K562 (cell line): ENCODE results near the gene CCR5AS.

Experiments used
- ATAC-seq: fragments of 200-7000 bp; cut with Tn5 transposase; 3 replicates; pipeline ENCODE4 v1.9.1; 2020; ENCODE audit warnings: moderate library complexity
- BruUV-seq: library from RNA; stranded (reverse); fragments of 400-500 nt; replicated peaks from 2 replicates; lab custom pipeline; 2021; lab: Mats Ljungman, UMichigan
- CTCF ChIA-PET: fragments of 300-600 bp; formaldehyde crosslinking; extraction: SDS; loops from one replicate; lab custom pipeline; 2021; ENCODE audit warnings: low intra/inter-chr PET ratio; lab: Yijun Ruan, JAX
- POLR2A ChIA-PET: fragments of 300-600, 350-650 bp; sonication (Branson Sonifier 250); formaldehyde crosslinking; extraction: SDS; loops from one replicate; lab custom pipeline; 2021; ENCODE audit warnings: antibody characterized with exemption, inconsistent platforms; lab: Yijun Ruan, JAX
- DNase-seq, 4 experiments: peaks; one replicate each; pipeline versions ENCODE4 v3.0.0 to v3.0.0-alpha.2; 2011 to 2018; ENCODE audit warnings: low spot score in 3 of 4, mixed read lengths in 3 of 4; ENCODE audit errors: extremely low read depth in 1 of 4
- FAIRE-seq: peaks from 2 replicates; lab custom pipeline; 2011; peaks lifted over from hg19 to GRCh38; lab: Jason Lieb, UNC
- H2AFZ ChIP-seq: 2 replicates; pipeline ENCODE4 v1.6.0; 2011; ENCODE audit warnings: low read depth, low read length, control low read depth, inconsistent platforms
- H3K27ac ChIP-seq: fragments of 200-600 bp; 3 replicates; pipeline ENCODE4 v1.8.0; 2011; ENCODE audit warnings: low read depth, mild to moderate bottlenecking, control low read depth, inconsistent platforms, low read length, moderate library complexity, mixed read lengths; ENCODE audit errors: extremely low read depth
- H3K27me3 ChIP-seq, 2 experiments: fragments of 300-600 bp in 1 of 2; 2 replicates in 1 of 2; 3 replicates in 1 of 2; pipeline versions ENCODE4 v1.6.0 to v1.8.0; 2011; ENCODE audit warnings: inconsistent platforms in 2 of 2, low read length in 2 of 2, mild to moderate bottlenecking in 1 of 2, mixed read lengths in 1 of 2, moderate library complexity in 1 of 2; ENCODE audit not compliant: control insufficient read depth in 2 of 2, insufficient read depth in 2 of 2
- H3K36me3 ChIP-seq: fragments of 300-600 bp; 3 replicates; pipeline ENCODE4 v1.8.0; 2011; ENCODE audit warnings: mild to moderate bottlenecking, low read length, inconsistent platforms; ENCODE audit not compliant: control insufficient read depth, insufficient read depth
- H3K4me1 ChIP-seq, 2 experiments: fragments of 200-600 bp in 1 of 2; replicated peaks in 1 of 2; 2 replicates in 1 of 2; 3 replicates in 1 of 2; pipeline versions ENCODE4 v1.5.1 to v1.8.0; 2011; ENCODE audit warnings: inconsistent platforms in 2 of 2, low read length in 2 of 2, mild to moderate bottlenecking in 1 of 2, mixed read lengths in 1 of 2, moderate library complexity in 1 of 2; ENCODE audit not compliant: control insufficient read depth in 2 of 2, insufficient read depth in 2 of 2
- H3K4me2 ChIP-seq: 2 replicates; pipeline ENCODE4 v1.6.1; 2011; ENCODE audit warnings: low read length, control low read depth, inconsistent platforms, mixed read lengths; ENCODE audit not compliant: insufficient read depth
- H3K4me3 ChIP-seq: fragments of 200-600 bp; sonication (generic), shearing (Covaris generic); 2 replicates; pipeline ENCODE4 v1.5.1; 2016; ENCODE audit warnings: control low read depth, inconsistent platforms
- H3K79me2 ChIP-seq: fragments of 200-600 bp; 3 replicates; pipeline ENCODE4 v1.8.0; 2011; ENCODE audit warnings: low read length, inconsistent platforms; ENCODE audit not compliant: control insufficient read depth, insufficient read depth
- H3K9ac ChIP-seq, 2 experiments: 2 replicates each; pipeline versions ENCODE4 v1.6.0 to v1.6.1; 2011; ENCODE audit warnings: low read depth in 2 of 2, low read length in 2 of 2, control low read depth in 1 of 2, inconsistent platforms in 1 of 2, mild to moderate bottlenecking in 1 of 2, mixed read lengths in 1 of 2; ENCODE audit not compliant: insufficient read depth in 1 of 2
- H3K9me1 ChIP-seq: one replicate; pipeline ENCODE4 v1.6.0; 2011; ENCODE audit warnings: inconsistent platforms, mild to moderate bottlenecking, low read length, moderate library complexity; ENCODE audit not compliant: control insufficient read depth, insufficient read depth
- H3K9me3 ChIP-seq: replicated peaks from 2 replicates; pipeline ENCODE4 v1.5.1; 2011; ENCODE audit warnings: low read depth, low read length, inconsistent platforms; ENCODE audit not compliant: control insufficient read depth, insufficient read depth
- H4K20me1 ChIP-seq: replicated peaks from 2 replicates; pipeline ENCODE4 v1.6.1; 2011; ENCODE audit warnings: low read length, inconsistent platforms, mixed read lengths; ENCODE audit not compliant: control insufficient read depth, insufficient read depth
- BRD9 ChIP-seq: fragments of 450-650 bp; IDR thresholded peaks from 2 replicates; pipeline ENCODE4 v1.6.1; 2018; ENCODE audit warnings: low read depth; ENCODE audit not compliant: partially characterized antibody
- DMBX1 ChIP-seq: fragments of 250-450 bp; sonication (Bioruptor Pico); IDR thresholded peaks from 2 replicates; pipeline ENCODE4 v1.8.0; 2022; ENCODE audit warnings: inconsistent platforms, mild to moderate bottlenecking, moderate library complexity, borderline replicate concordance
- EWSR1 ChIP-seq: fragments of 450-650 bp; IDR thresholded peaks from 2 replicates; pipeline ENCODE4 v1.6.1; 2018; ENCODE audit warnings: borderline replicate concordance, mild to moderate bottlenecking, low read depth, moderate library complexity; ENCODE audit not compliant: partially characterized antibody
- HDAC3 ChIP-seq: fragments of 450-650 bp; IDR thresholded peaks from 2 replicates; pipeline ENCODE4 v1.6.1; 2018; ENCODE audit warnings: borderline replicate concordance, mild to moderate bottlenecking, moderate library complexity; ENCODE audit not compliant: partially characterized antibody
- PHTF2 ChIP-seq: fragments of 250-450 bp; sonication (Bioruptor Pico); IDR thresholded peaks from 2 replicates; pipeline ENCODE4 v1.5.0; 2021; ENCODE audit warnings: mild to moderate bottlenecking
- RFX7 ChIP-seq: fragments of 250-450 bp; sonication (Bioruptor Pico); IDR thresholded peaks from 2 replicates; pipeline ENCODE4 v1.5.1; 2021; ENCODE audit warnings: mild to moderate bottlenecking
- SMARCB1 ChIP-seq: IDR thresholded peaks from 2 replicates; pipeline ENCODE4 v1.6.1; 2011; ENCODE audit warnings: improper control_type of control experiment, low read depth; ENCODE audit not compliant: insufficient read length
- SMARCE1 ChIP-seq: fragments of 450-650 bp; IDR thresholded peaks from 2 replicates; pipeline ENCODE4 v1.7.1; 2016; ENCODE audit warnings: mild to moderate bottlenecking
- SNRNP70 ChIP-seq: fragments of 200-400 bp; formaldehyde crosslinking; optimal IDR thresholded peaks from 2 replicates; pipeline ENCODE3; 2017; ENCODE audit warnings: low read depth, low read length
- ZBTB8A ChIP-seq: fragments of 450-650 bp; IDR thresholded peaks from 2 replicates; pipeline ENCODE4 v1.6.1; 2018; ENCODE audit warnings: mild to moderate bottlenecking, moderate library complexity; ENCODE audit not compliant: partially characterized antibody
- ZFP91 ChIP-seq: sonication (generic); formaldehyde crosslinking; IDR thresholded peaks from 2 replicates; pipeline ENCODE4 v1.8.0; 2022; ENCODE audit warnings: mild to moderate bottlenecking, missing genetic modification reagents
- ZNF830 ChIP-seq: fragments of 250-450 bp; sonication (Bioruptor Pico); IDR thresholded peaks from 2 replicates; pipeline ENCODE4 v1.5.0; 2021; ENCODE audit warnings: mild to moderate bottlenecking
- WGBS: fragments of 100-300 bp; shearing (Covaris generic); methylation state at CpG from one replicate; pipeline ENCODE4 v1.1.6; 2016; ENCODE audit warnings: low coverage, mixed read lengths; ENCODE audit not compliant: insufficient coverage; ENCODE audit errors: missing lambda C conversion rate; 5-methylcytosine and 5-hydroxymethylcytosine counted together
- in situ Hi-C: fragments of 300-500 bp; cut with MboI; formaldehyde crosslinking; loops from 4 replicates; pipeline ENCODE4 v1.15.0; 2018; ENCODE audit warnings: inconsistent platforms, mixed read lengths
- intact Hi-C: fragments of 100-400 bp; cut with micrococcal nuclease; formaldehyde crosslinking; loops from 2 replicates; pipeline ENCODE4 v1.14.2; 2022
- TF ChIP-seq, protein P1 (sequence below): fragments of 450-650 bp; formaldehyde crosslinking; IDR thresholded peaks from 2 replicates; pipeline ENCODE4 v1.4.0; 2022; ENCODE audit warnings: mild to moderate bottlenecking, moderate library complexity
- TF ChIP-seq, protein P2 (sequence below): sonication (generic); formaldehyde crosslinking; IDR thresholded peaks from 2 replicates; pipeline ENCODE4 v1.8.0; 2022; ENCODE audit warnings: missing genetic modification reagents, mild to moderate bottlenecking, borderline replicate concordance

The CCR5AS gene

GRCh38 chr3:46409739-46410489 is 3.0 kb upstream of the CCR5AS start (continued):
- TF ChIP-seq, protein P1, sequence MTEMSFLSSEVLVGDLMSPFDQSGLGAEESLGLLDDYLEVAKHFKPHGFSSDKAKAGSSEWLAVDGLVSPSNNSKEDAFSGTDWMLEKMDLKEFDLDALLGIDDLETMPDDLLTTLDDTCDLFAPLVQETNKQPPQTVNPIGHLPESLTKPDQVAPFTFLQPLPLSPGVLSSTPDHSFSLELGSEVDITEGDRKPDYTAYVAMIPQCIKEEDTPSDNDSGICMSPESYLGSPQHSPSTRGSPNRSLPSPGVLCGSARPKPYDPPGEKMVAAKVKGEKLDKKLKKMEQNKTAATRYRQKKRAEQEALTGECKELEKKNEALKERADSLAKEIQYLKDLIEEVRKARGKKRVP (CRISPR knock-in tag) = no peak
- TF ChIP-seq, protein P2, sequence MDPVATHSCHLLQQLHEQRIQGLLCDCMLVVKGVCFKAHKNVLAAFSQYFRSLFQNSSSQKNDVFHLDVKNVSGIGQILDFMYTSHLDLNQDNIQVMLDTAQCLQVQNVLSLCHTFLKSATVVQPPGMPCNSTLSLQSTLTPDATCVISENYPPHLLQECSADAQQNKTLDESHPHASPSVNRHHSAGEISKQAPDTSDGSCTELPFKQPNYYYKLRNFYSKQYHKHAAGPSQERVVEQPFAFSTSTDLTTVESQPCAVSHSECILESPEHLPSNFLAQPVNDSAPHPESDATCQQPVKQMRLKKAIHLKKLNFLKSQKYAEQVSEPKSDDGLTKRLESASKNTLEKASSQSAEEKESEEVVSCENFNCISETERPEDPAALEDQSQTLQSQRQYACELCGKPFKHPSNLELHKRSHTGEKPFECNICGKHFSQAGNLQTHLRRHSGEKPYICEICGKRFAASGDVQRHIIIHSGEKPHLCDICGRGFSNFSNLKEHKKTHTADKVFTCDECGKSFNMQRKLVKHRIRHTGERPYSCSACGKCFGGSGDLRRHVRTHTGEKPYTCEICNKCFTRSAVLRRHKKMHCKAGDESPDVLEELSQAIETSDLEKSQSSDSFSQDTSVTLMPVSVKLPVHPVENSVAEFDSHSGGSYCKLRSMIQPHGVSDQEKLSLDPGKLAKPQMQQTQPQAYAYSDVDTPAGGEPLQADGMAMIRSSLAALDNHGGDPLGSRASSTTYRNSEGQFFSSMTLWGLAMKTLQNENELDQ (CRISPR knock-in tag) = no peak

DNA sequence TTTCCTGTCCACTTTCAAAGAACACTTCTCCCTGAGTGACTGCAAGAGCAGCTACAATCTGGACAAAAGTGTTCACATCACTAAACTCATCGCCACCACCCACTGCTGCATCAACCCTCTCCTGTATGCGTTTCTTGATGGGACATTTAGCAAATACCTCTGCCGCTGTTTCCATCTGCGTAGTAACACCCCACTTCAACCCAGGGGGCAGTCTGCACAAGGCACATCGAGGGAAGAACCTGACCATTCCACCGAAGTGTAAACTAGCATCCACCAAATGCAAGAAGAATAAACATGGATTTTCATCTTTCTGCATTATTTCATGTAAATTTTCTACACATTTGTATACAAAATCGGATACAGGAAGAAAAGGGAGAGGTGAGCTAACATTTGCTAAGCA is 2.0 kb upstream of the CCR5AS start:
- intact Hi-C loops = no loop called here
- Histone ChIP-seq H3K9ac (no peak overlapping the region), H3K4me2 (no peak overlapping the region), H3K27ac (no peak overlapping the region), H4K20me1 (no peaks in the 10 kb centered on the region), H2AFZ (no peak overlapping the region), H3K79me2 (peaks cover 2% of the 10 kb centered on the region; the same call in 1 of the 3 replicates), H3K9me1 (no peaks in the 10 kb centered on the region), H3K4me3 (no peak overlapping the region), H3K9me3 (no peaks in the 10 kb centered on the region; the same call in 1 of the 2 replicates), H3K4me1 (peaks cover 25 to 46% of the 10 kb centered on the region in 2 experiments), H3K36me3 (no peaks in the 10 kb centered on the region), H3K27me3 (no peaks in the 10 kb centered on the region)
- no peak for ATAC-seq
- no TSS peak for BruUV-seq
- CTCF ChIA-PET = no interaction called here
- in situ Hi-C loops = loop anchor here (25.0 kb wide), 1 partner anchor 1372 kb away; the partner anchor contains the start of gene CLEC3B
- DNase-seq = peak in 3 of 4 experiments; percentile 28 to 39 (median 34)
- POLR2A ChIA-PET = interaction anchor here (0.6 to 2.3 kb wide), 4 partner anchors 8 to 402 kb away, joined by 3 to 7 read pairs (median 5); no protein-coding TSS in a partner anchor
- WGBS = 73% methylated on average over 7 of the region's 7 CpGs
- no peak for FAIRE-seq
- TF ChIP-seq SMARCE1 = no peak
- no peak for TF ChIP-seq EWSR1
- no peak for TF ChIP-seq ZBTB8A
- TF ChIP-seq ZFP91 (CRISPR knock-in tag) = no peak
- TF ChIP-seq SMARCB1 = no peak
- TF ChIP-seq DMBX1 = no peak
- no peak for TF ChIP-seq SNRNP70
- TF ChIP-seq ZNF830 (CRISPR knock-in tag) = no peak
- TF ChIP-seq PHTF2 = no peak
- no peak for TF ChIP-seq HDAC3
- TF ChIP-seq RFX7 = no peak
- no peak for TF ChIP-seq BRD9
